ACHN (cell line): ENCODE results near the gene TMED7.

Experiments used
- DNase-seq: peaks from one replicate; pipeline ENCODE4 v3.0.0-alpha.2; 2015
- in situ Hi-C: cut with HindIII; loops from 2 replicates; pipeline ENCODE4 v1.10.0; 2017; ENCODE audit warnings: low sequenced_read_pairs, low pct_ligation_motif_present, low pct_unique_long_range_greater_than_20kb

The TMED7 gene

DNA sequence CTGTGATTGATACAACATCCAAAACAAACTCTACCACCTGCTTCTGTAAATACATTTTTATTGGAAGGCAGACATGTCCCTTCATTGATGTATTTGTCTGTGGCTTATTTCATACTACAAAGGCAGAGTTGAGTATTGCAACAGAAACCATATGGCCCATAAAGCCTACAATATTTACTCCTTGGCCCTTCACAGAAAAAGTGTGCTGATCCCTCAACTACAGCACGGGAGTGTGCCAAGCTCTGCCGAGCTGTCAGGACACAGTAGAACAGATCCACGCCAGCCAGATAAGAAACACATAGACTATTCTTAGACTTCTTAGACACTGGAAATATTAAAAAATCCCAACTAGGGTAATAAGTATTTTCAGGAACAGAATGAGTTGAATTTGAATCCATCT lies 36.8 kb downstream of the TMED7 start:
- no peak for DNase-seq
- in situ Hi-C loops, result no loop called here

DNA sequence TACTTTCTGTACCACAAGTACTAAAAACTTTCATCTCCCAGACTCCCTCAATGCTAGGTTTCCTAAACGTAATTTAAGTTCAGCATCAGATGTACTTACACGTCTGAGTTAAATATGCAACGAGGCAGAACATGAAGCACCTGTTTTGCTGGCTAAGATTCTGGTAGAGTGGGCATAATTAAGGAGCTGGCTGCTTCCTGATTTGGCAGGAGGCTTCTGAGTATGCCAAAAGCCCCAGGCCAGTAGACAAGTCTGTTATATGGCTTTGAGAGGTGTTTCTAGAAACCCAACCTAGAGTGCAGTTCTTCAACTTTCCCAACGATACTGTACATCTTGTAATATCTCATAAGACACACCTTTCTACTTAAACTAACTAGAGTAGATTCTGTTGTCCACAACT lies 37.2 kb downstream of the TMED7 start:
- DNase-seq, result no peak
- in situ Hi-C loops, result no loop called here

DNA sequence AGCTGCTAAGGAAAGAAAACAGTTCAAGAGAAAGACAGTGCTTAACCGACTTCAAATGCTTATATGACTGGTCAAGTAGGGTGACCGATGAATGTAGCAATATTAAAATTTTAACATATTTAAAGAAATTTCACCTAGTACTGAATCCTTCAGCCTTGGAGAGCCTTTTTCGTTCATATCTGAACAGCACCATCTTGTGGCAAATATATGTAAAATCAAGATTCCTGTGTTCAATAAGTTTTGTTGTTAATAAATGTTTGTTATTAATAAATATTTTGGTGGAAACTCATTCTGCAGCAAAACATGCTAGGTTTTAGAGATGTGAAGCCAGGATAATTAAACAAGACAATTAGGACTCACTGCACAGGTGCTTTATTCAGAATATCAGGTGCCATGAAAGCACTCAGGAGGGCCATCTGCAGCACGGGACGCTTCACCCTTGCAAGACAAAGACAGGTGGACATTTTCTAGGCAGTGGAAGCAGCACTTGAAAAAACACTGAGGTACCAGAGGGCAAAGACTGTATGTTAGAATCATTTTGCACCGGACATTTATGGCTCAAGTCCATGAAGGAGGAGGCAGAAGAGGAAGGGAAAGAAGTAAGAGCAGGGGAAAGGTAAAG lies 39.2 kb downstream of the TMED7 start:
- DNase-seq, result peak; percentile 35
- in situ Hi-C loops, result no loop called here

- DNase-seq, result no peak
- in situ Hi-C loops, result no loop called here
These were observed 40.6 kb downstream of the TMED7 start for GRCh38 chr5:115585265-115585664.

DNA sequence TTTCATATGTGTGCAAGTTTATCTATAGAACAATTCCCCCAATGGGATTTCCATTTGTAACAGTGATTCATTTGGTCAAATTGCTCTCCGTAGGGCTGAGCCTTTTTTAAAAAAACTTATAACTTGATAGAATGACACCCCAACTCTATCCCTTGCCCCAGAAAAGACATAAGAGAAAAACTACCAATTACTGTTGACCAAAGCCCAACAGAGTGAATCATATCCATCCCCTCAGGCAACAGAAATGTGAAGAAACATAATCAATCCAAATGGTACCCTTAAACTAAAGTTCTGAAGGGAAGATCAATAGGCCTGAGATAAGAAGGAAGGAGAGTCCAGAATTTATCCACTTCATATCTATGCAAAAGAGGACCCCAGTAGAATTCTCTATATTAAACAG lies 41.3 kb downstream of the TMED7 start:
- in situ Hi-C loops, result no loop called here

GRCh38 chr5:115583474-115583873 lies 42.4 kb downstream of the TMED7 start:
- DNase-seq, result peak; percentile 8
- in situ Hi-C loops, result no loop called here

More for the DNA sequence above, 41.3 kb downstream of the TMED7 start:
- DNase-seq, result no peak

GRCh38 chr5:115580941-115581340 lies 44.9 kb downstream of the TMED7 start:
- in situ Hi-C loops, result no loop called here
- no peak for DNase-seq

GRCh38 chr5:115579747-115580173 lies 46.1 kb downstream of the TMED7 start:
- no peak for DNase-seq
- in situ Hi-C loops, result no loop called here

GRCh38 chr5:115579216-115579615 lies 46.6 kb downstream of the TMED7 start:
- in situ Hi-C loops, result no loop called here
- DNase-seq, result no peak

GRCh38 chr5:115578657-115579056 lies 47.2 kb downstream of the TMED7 start:
- DNase-seq, result no peak

DNA sequence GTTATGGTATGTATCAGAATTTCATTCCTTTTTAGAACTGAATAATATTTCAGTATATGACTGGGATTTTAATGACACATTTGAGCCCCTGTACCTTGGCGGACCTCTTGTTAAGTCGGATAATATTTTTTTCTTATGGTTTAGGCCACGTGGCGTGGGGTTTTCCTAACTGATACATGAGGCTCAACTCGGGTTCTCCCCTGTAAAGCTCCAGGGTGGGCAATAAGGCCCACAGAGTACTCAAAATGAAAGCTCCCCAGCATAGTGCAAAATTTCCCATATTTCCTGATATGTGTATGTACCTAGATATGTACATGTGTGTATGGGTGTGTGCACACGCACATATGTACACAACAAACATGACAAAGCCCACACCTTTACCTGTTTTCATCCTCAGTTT lies 48.1 kb downstream of the TMED7 start:
- DNase-seq, result no peak
- in situ Hi-C loops, result no loop called here

More at GRCh38 chr5:115578657-115579056, 47.2 kb downstream of the TMED7 start:
- in situ Hi-C loops, result no loop called here

GRCh38 chr5:115577329-115577728 lies 48.5 kb downstream of the TMED7 start:
- in situ Hi-C loops, result no loop called here
- DNase-seq, result no peak

DNA sequence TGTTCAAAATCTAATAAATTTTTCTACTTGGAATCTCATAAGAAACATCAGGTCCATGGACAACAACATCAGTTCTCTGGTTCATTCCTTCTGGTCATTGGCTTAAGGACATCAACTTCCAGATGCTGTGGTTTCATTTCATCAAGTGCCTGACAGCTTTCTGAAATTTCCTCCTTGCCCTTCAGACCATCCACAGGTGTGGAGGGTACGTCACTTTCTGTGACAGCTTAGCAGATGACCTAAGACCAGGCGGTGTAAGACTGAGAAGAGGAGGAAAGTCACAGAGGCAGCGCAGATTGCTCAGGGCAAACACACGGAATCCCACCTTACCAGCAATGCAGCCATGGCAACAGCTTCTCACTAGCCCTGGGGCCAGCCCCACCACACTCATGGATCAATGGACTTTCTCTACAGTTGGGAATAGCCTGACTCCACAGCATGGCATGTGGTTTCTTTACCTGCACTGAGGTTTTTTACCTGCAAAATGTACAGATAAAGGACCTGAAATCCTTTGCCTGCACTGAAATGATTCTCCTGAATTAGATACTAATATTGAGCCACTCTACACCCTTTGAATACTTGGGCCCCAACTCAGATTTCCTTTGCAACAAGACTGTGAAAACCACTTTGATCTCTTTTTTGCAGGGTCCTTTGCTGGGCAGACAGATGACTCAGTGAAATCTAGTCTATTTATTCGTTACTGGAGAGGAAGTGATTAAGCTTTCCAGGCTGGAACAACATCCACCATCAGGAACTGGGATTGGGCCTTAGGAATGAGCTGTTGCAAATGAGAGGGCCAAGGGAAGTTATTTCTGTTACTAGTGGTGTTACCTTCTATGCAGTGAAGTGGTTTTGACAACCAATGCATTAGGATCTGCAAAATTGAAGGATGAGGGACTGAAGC lies 50.4 kb downstream of the TMED7 start:
- in situ Hi-C loops, result no loop called here
- DNase-seq, result no peak

DNA sequence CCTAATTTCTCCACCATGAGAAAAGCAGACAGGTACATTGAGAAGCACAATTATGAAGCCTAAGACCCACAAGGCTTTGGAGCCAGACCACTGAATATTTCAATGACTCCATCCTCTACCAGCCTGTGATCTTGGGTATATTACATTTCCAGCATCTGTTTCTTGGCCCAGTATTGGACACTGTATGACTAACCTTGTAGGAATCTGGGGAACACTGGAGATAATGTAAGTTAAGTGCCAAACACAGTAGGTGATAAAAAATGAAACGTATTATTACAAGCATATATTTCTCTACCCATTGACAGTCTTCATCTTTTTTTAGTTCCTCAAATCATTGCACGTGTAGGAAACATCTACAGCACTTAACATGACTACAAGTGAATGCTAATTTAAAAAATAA lies 52.7 kb downstream of the TMED7 start:
- DNase-seq, result peak; percentile 24
- in situ Hi-C loops, result no loop called here

DNA sequence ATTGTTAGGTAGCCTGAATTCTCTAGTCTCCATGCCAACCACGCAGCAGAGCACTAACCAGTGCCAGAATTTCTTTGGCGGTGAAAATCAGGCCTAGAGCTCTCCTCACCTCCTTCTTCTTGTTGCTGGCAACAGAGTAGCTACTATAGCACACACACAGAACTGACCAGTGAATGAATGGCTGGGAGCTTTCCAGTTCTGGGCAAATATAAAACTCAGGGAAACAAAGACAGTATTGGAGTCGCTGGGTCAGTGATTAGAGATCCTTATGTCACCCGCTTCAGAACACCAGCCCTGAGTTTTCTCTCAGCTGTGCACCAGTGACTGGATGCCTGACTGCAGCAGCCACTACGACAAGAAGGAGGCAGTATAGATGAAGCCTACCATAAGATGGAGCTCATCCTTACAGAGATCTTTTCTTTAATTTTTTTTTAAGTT lies 54.4 kb downstream of the TMED7 start:
- no peak for DNase-seq
- in situ Hi-C loops, result no loop called here

DNA sequence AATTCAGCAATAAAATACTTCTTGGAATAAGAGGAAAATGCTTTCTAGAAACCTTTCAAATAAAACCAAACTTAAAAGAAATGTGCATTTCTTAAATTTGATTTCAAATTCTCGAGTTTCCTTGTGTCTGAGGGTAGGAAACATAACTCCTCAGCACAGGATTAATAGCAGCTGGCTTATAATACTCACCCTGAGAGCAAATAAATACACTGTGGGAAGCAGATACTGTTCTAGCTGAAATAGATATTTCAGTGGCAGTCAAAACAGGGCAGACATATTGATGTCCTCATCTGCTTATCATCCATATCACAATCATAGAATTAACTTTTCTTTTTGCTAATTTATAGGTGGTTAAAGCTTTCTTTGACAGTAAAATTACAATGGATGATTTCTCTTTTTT lies 57.2 kb downstream of the TMED7 start:
- no peak for DNase-seq
- in situ Hi-C loops, result no loop called here

- in situ Hi-C loops, result no loop called here
- DNase-seq, result no peak
These were observed 60.6 kb downstream of the TMED7 start for GRCh38 chr5:115565233-115565632.
